Measurements from ENCODE around the gene PYGB. TPM values are rescaled to one million over a fixed set of nuclear protein-coding genes. Genes with fewer than 3 reads are reported as not detected.

Gene PYGB
- total RNA-seq, 2 donors from 2014 or later, result 211 to 295 TPM

- no peak for DNase-seq
Measured at GRCh38 chr20:25300496-25301170, 52.7 kb downstream of the PYGB start.

GRCh38 chr20:25301357-25301920 is 53.6 kb downstream of the PYGB start:
- Histone ChIP-seq H3K4me1 (no peaks in the 10 kb centered on the region), H3K9ac (ENCODE audit: low read depth in 2 of 2, low read length in 2 of 2) (no peak overlapping the region), H3K4me3 (no peak overlapping the region), H3K27ac (no peak overlapping the region), H3K9me3 (no peaks in the 10 kb centered on the region), H3K27me3 (no peaks in the 10 kb centered on the region), H3K36me3 (no peaks in the 10 kb centered on the region)
- no peak for DNase-seq
- TF ChIP-seq, protein P1, sequence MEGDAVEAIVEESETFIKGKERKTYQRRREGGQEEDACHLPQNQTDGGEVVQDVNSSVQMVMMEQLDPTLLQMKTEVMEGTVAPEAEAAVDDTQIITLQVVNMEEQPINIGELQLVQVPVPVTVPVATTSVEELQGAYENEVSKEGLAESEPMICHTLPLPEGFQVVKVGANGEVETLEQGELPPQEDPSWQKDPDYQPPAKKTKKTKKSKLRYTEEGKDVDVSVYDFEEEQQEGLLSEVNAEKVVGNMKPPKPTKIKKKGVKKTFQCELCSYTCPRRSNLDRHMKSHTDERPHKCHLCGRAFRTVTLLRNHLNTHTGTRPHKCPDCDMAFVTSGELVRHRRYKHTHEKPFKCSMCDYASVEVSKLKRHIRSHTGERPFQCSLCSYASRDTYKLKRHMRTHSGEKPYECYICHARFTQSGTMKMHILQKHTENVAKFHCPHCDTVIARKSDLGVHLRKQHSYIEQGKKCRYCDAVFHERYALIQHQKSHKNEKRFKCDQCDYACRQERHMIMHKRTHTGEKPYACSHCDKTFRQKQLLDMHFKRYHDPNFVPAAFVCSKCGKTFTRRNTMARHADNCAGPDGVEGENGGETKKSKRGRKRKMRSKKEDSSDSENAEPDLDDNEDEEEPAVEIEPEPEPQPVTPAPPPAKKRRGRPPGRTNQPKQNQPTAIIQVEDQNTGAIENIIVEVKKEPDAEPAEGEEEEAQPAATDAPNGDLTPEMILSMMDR (IDR thresholded peaks at IDR 0.05), result no peak
- intact Hi-C loops (cut with DNase I), result no loop called here

More at GRCh38 chr20:25300496-25301170, 52.7 kb downstream of the PYGB start:
- Histone ChIP-seq H3K4me3 (no peak overlapping the region), H3K27ac (no peak overlapping the region), H3K27me3 (no peaks in the 10 kb centered on the region), H3K9ac (ENCODE audit: low read depth in 2 of 2, low read length in 2 of 2) (no peak overlapping the region), H3K36me3 (no peaks in the 10 kb centered on the region), H3K4me1 (no peaks in the 10 kb centered on the region), H3K9me3 (no peaks in the 10 kb centered on the region)
- TF ChIP-seq, protein P1 (IDR thresholded peaks at IDR 0.05), result no peak
- intact Hi-C loops (cut with DNase I), result no loop called here

- TF ChIP-seq, protein P1 (IDR thresholded peaks at IDR 0.05), result no peak
- no peak for DNase-seq
- intact Hi-C loops (cut with DNase I), result no loop called here
- Histone ChIP-seq H3K4me3 (no peak overlapping the region), H3K27me3 (no peaks in the 10 kb centered on the region), H3K27ac (no peak overlapping the region), H3K9ac (ENCODE audit: low read depth in 2 of 2, low read length in 2 of 2) (no peak overlapping the region), H3K36me3 (no peaks in the 10 kb centered on the region), H3K9me3 (no peaks in the 10 kb centered on the region), H3K4me1 (no peaks in the 10 kb centered on the region)
Measured at GRCh38 chr20:25302596-25302995, 54.7 kb downstream of the PYGB start.

- H3K4me3 ChIP-seq, result no peak overlapping the region
- no peak overlapping the region for H3K9ac ChIP-seq (ENCODE audit: low read depth in 2 of 2, low read length in 2 of 2)
- H3K9me3 ChIP-seq, result no peaks in the 10 kb centered on the region
- no peaks in the 10 kb centered on the region for H3K4me1 ChIP-seq
- TF ChIP-seq, protein P1 (IDR thresholded peaks at IDR 0.05), result no peak
- intact Hi-C loops (cut with DNase I), result no loop called here
- H3K27me3 ChIP-seq, result no peaks in the 10 kb centered on the region
- no peak overlapping the region for H3K27ac ChIP-seq
- no peaks in the 10 kb centered on the region for H3K36me3 ChIP-seq
- no peak for DNase-seq
Measured at GRCh38 chr20:25303292-25304024, 55.6 kb downstream of the PYGB start.

GRCh38 chr20:25304025-25304549 is 56.2 kb downstream of the PYGB start:
- intact Hi-C loops (cut with DNase I), result no loop called here
- H3K9me3 ChIP-seq, result no peaks in the 10 kb centered on the region
- DNase-seq, result no peak
- H3K27me3 ChIP-seq, result no peaks in the 10 kb centered on the region
- peaks cover under 1% of the 10 kb centered on the region for H3K4me1 ChIP-seq
- no peak overlapping the region for H3K4me3 ChIP-seq
- H3K9ac ChIP-seq (ENCODE audit: low read depth in 2 of 2, low read length in 2 of 2), result no peak overlapping the region
- no peaks in the 10 kb centered on the region for H3K36me3 ChIP-seq
- no peak overlapping the region for H3K27ac ChIP-seq
- TF ChIP-seq, protein P1 (IDR thresholded peaks at IDR 0.05), result no peak
